ENCODE measurements around the gene GRB2.

DNA sequence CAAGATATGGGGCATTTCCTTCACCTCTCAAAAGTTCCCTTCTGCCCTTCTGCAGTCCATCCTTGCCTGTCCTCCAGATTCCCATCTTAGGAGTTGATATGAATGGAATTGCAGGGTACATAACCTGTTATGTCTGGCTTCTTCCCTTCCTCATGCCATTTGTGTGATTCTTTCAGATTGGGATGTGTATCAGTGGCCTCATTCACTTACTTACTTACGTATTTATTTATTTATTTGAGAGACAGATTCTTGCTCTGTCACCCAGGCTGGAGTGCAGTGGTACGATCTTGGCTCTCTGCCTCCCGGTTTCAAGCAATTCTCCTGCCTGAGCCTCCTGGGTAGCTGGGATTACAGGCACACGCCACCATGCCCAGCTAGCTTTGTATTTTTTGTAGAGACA is 44.8 kb upstream of the GRB2 start:
- TF ChIP-seq, protein P1, sequence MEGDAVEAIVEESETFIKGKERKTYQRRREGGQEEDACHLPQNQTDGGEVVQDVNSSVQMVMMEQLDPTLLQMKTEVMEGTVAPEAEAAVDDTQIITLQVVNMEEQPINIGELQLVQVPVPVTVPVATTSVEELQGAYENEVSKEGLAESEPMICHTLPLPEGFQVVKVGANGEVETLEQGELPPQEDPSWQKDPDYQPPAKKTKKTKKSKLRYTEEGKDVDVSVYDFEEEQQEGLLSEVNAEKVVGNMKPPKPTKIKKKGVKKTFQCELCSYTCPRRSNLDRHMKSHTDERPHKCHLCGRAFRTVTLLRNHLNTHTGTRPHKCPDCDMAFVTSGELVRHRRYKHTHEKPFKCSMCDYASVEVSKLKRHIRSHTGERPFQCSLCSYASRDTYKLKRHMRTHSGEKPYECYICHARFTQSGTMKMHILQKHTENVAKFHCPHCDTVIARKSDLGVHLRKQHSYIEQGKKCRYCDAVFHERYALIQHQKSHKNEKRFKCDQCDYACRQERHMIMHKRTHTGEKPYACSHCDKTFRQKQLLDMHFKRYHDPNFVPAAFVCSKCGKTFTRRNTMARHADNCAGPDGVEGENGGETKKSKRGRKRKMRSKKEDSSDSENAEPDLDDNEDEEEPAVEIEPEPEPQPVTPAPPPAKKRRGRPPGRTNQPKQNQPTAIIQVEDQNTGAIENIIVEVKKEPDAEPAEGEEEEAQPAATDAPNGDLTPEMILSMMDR (IDR thresholded peaks at IDR 0.05; ENCODE audit: insufficient read depth, low read length, poor library complexity, severe bottlenecking): no peak
- no peak for TF ChIP-seq EZH2phosphoT487 (conservative IDR thresholded peaks at IDR 0.05; ENCODE audit: low read length)

All from SU-DHL-6 (cell line).